Upper lobe of left lung (tissue), 6 donors: ENCODE measurements around the gene CACNA1F. TPM values are rescaled to one million over a fixed set of nuclear protein-coding genes. Genes with fewer than 3 reads are reported as not detected.
A peak's percentile ranks its signal among the peaks of the same experiment; 100 is the strongest.

Source experiments
- ATAC-seq, 2 donors: fragments of 200-7000 bp; cut with Tn5 transposase; one replicate each; pipeline ENCODE4 v1.9.1; 2022; ENCODE audit warnings: mild to moderate bottlenecking in 2 of 2, moderate library complexity in 2 of 2; ENCODE audit not compliant: low FRiP score in 2 of 2
- DNase-seq, 2 donors: peaks; one replicate each; pipeline ENCODE4 v3.0.0-alpha.2; 2019 to 2020
- H3K27ac ChIP-seq, 4 donors: fragments of 200-600 bp; sonication (generic); one replicate each; pipeline ENCODE4 v1.5.1; 2016 to 2019
- H3K27me3 ChIP-seq, 4 donors: fragments of 200-600 bp; sonication (generic); one replicate each; pipeline ENCODE4 v1.5.1; 2017 to 2019
- H3K36me3 ChIP-seq, 4 donors: fragments of 200-600 bp; sonication (generic); one replicate each; pipeline ENCODE4 v1.5.1; 2016 to 2019
- H3K4me1 ChIP-seq, 4 donors: fragments of 200-600 bp; sonication (generic); one replicate each; pipeline ENCODE4 v1.5.1; 2018 to 2019
- H3K4me3 ChIP-seq, 4 donors: fragments of 200-600 bp; sonication (generic); one replicate each; pipeline ENCODE4 v1.5.1; 2017 to 2019; ENCODE audit warnings: mild to moderate bottlenecking in 2 of 4, moderate library complexity in 1 of 4
- H3K9me3 ChIP-seq, 4 donors: fragments of 200-600 bp; sonication (generic); one replicate each; pipeline ENCODE4 v1.5.1; 2018 to 2019
- CTCF ChIP-seq, 6 experiments: fragments of 450-650 bp in 4 of 6; fragments of 200-600 bp in 2 of 6; sonication (generic) in 2 of 6; IDR thresholded peaks; one replicate each; pipeline ENCODE4 v1.5.1; 2016 to 2019; ENCODE audit warnings: antibody characterized with exemption in 6 of 6
- EP300 ChIP-seq, 4 donors: sonication (generic); formaldehyde crosslinking; IDR thresholded peaks; one replicate each; pipeline ENCODE4 v1.5.1; 2017; ENCODE audit warnings: antibody characterized with exemption in 4 of 4, control low read depth in 2 of 4
- POLR2A ChIP-seq, 4 donors: fragments of 450-650 bp; IDR thresholded peaks; one replicate each; pipeline ENCODE4 v1.5.1; 2016 to 2017; ENCODE audit warnings: antibody characterized with exemption in 4 of 4, mild to moderate bottlenecking in 2 of 4
- POLR2AphosphoS5 ChIP-seq, 2 donors: sonication (generic); formaldehyde crosslinking; IDR thresholded peaks; one replicate each; pipeline ENCODE4 v1.5.1; 2017; ENCODE audit warnings: antibody characterized with exemption in 2 of 2
- WGBS, 2 donors: methylation state at CpG; one replicate each; pipeline ENCODE4 v1.1.5; 2017 to 2018; 5-methylcytosine and 5-hydroxymethylcytosine counted together
- total RNA-seq, 6 donors: library from RNA; depleted of rRNA in 4 of 6; stranded (reverse); fragments of >200 nt in 4 of 6; gene quantifications; one replicate each; pipeline versions ENCODE4 v1.1.0 to v1.2.1, GENCODE V29; 2016 to 2021
- donor health status: DM: no; HTN: no; CAD: no; lungs with moderate emphysema.
- donor health status: DM: no; HTN: yes; CAD: no; lungs with severe emphysema.

The CACNA1F gene
- total RNA-seq, 6 donors from 2014 or later, result 0.46 to 6.3 (median 1.7) TPM

DNA sequence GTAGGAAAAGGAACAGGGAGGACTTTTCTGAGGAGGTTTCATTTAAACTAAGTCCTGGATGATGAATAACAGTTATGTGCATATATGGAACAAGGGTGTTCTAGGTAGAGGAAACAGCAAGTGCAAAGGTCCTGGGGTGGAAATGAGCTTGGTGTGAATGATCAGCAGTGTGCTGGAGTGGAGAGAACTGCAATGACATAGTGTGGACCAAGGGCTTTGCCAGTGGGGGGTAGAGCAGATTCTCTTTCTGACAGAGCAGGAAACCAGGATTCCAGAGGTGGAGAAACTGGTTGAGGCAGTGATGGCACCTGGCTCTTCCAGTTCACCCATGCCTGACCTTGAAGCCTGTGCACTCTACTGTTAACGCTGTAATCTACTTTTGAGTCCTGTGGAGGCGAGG is 38.2 kb upstream of the CACNA1F start:
- TF ChIP-seq EP300 (IDR thresholded peaks at IDR 0.05), result no peak
- no peak for TF ChIP-seq POLR2AphosphoS5 (IDR thresholded peaks at IDR 0.05)
- no peak for TF ChIP-seq POLR2A (IDR thresholded peaks at IDR 0.05)
- no peak for TF ChIP-seq CTCF (IDR thresholded peaks at IDR 0.05)
- ATAC-seq, result no peak
- H3K4me1 ChIP-seq, result peaks cover 7 to 30% (median 20%) of the 10 kb centered on the region in 4 donors
- H3K36me3 ChIP-seq, result no peaks in the 10 kb centered on the region
- no peak for DNase-seq
- H3K9me3 ChIP-seq, result peaks cover 0 to 7% (median 0%) of the 10 kb centered on the region in 4 donors
- no peak overlapping the region for H3K27ac ChIP-seq
- no peaks in the 10 kb centered on the region for H3K27me3 ChIP-seq
- 71 to 90% methylated on average over 2 of the region's 2 CpGs for WGBS, 2 donors
- no peak overlapping the region for H3K4me3 ChIP-seq

GRCh38 chrX:49270249-49270921 is 37.2 kb upstream of the CACNA1F start:
- Histone ChIP-seq H3K36me3 (no peaks in the 10 kb centered on the region), H3K4me3 (peak overlapping the region; percentile 23 to 85 (median 60)), H3K4me1 (peaks cover 7 to 30% (median 20%) of the 10 kb centered on the region in 4 donors), H3K9me3 (peaks cover 0 to 7% (median 0%) of the 10 kb centered on the region in 4 donors), H3K27ac (peak overlapping the region; percentile 83 to 96 (median 93)), H3K27me3 (no peaks in the 10 kb centered on the region)
- no peak for TF ChIP-seq POLR2AphosphoS5 (IDR thresholded peaks at IDR 0.05)
- TF ChIP-seq POLR2A (IDR thresholded peaks at IDR 0.05), result no peak
- TF ChIP-seq EP300 (IDR thresholded peaks at IDR 0.05), result no peak
- TF ChIP-seq CTCF (IDR thresholded peaks at IDR 0.05), result no peak
- WGBS, 2 donors, result 75% methylated on average over 65 of the region's 66 CpGs; no CpG with 5 or more reads in 1 of the 2 donors
- ATAC-seq (no peak), DNase-seq (peak in 1 of 2 donors; percentile 87)

- peak within 1 kb of the TSS; percentile 23 to 85 (median 60) for H3K4me3 ChIP-seq
- H3K27ac ChIP-seq, result peak within 1 kb of the TSS; percentile 83 to 96 (median 93)
- H3K4me1 ChIP-seq, result peaks cover 7 to 30% (median 20%) of the 10 kb centered on the region in 4 donors
- H3K9me3 ChIP-seq, result peaks cover 0 to 7% (median 0%) of the 10 kb centered on the region in 4 donors
- ATAC-seq (peak in 1 of 2 donors; percentile 51), DNase-seq (peak in 1 of 2 donors; percentile 94)
- H3K27me3 ChIP-seq, result no peaks in the 10 kb centered on the region
- WGBS, 2 donors, result 31% methylated on average over 55 of the region's 70 CpGs; no CpG with 5 or more reads in 1 of the 2 donors
- TF ChIP-seq POLR2A (IDR thresholded peaks at IDR 0.05) (peak in 3 of 4 donors; percentile 32 to 83 (median 77)), POLR2AphosphoS5 (IDR thresholded peaks at IDR 0.05) (peak; percentile 44 to 62), EP300 (IDR thresholded peaks at IDR 0.05) (no peak), CTCF (IDR thresholded peaks at IDR 0.05) (peak in 2 of 6 experiments; percentile 4 to 37)
- H3K36me3 ChIP-seq, result no peaks in the 10 kb centered on the region
Observed at GRCh38 chrX:49269767-49270248, 36.7 kb upstream of the CACNA1F start, which contains the start of gene PPP1R3F. Gene PPP1R3F, plus strand, starts transcription at chrX:49269793. Its CDS starts 77 bp downstream, at chrX:49269870.

- 0 to 38% methylated on average over 38 to 42 of the region's 45 CpGs for WGBS, 2 donors
- ATAC-seq, result peak; percentile 96 to 97
- peak; percentile 59 to 69 for TF ChIP-seq POLR2AphosphoS5 (IDR thresholded peaks at IDR 0.05)
- peak in 2 of 4 donors; percentile 66 to 71 for TF ChIP-seq POLR2A (IDR thresholded peaks at IDR 0.05)
- TF ChIP-seq CTCF (IDR thresholded peaks at IDR 0.05), result no peak
- TF ChIP-seq EP300 (IDR thresholded peaks at IDR 0.05), result no peak
Observed at GRCh38 chrX:49269010-49269766, 36.0 kb upstream of the CACNA1F start.

More at GRCh38 chrX:49269010-49269766, 36.0 kb upstream of the CACNA1F start:
- Histone ChIP-seq H3K36me3 (no peaks in the 10 kb centered on the region), H3K27ac (peak overlapping the region; percentile 83 to 96 (median 93)), H3K9me3 (peaks cover 0 to 7% (median 0%) of the 10 kb centered on the region in 4 donors), H3K4me3 (peak overlapping the region; percentile 8 to 85 (median 60)), H3K4me1 (peaks cover 7 to 30% (median 20%) of the 10 kb centered on the region in 4 donors), H3K27me3 (no peaks in the 10 kb centered on the region)
- DNase-seq, result peak; percentile 87 to 96
